ENCODE data around the gene MCF2L.
"Not testable (repeated sequence)": the region's sequence is repeated elsewhere in the genome, so short reads cannot be mapped to it uniquely, and the experiment has no call there.

The MCF2L gene

GRCh38 chr13:113049981-113050380 is 81.0 kb downstream of the MCF2L start:
- no peak for DNase-seq (ENCODE audit: low read depth)

GRCh38 chr13:113050734-113051431 is 81.9 kb downstream of the MCF2L start:
- no peak for DNase-seq (ENCODE audit: low read depth)

GRCh38 chr13:113051641-113052040 is 82.6 kb downstream of the MCF2L start:
- DNase-seq (ENCODE audit: low read depth): no peak

GRCh38 chr13:113052206-113052605 is 83.2 kb downstream of the MCF2L start:
- DNase-seq (ENCODE audit: low read depth): no peak

- no peak for DNase-seq (ENCODE audit: low read depth)
These were observed 84.0 kb downstream of the MCF2L start for GRCh38 chr13:113052971-113053370.

GRCh38 chr13:113053376-113053775 is 84.4 kb downstream of the MCF2L start:
- no peak for DNase-seq (ENCODE audit: low read depth)

- DNase-seq (ENCODE audit: low read depth): no peak
These were observed 85.0 kb downstream of the MCF2L start for GRCh38 chr13:113053801-113054604.

GRCh38 chr13:113057084-113057483 is 88.1 kb downstream of the MCF2L start:
- DNase-seq (ENCODE audit: low read depth): no peak

- not testable (repeated sequence) for DNase-seq (ENCODE audit: low read depth)
These were observed 88.5 kb downstream of the MCF2L start for GRCh38 chr13:113057559-113057958.

- no peak for DNase-seq (ENCODE audit: low read depth)
These were observed 89.3 kb downstream of the MCF2L start for GRCh38 chr13:113058129-113058987.

- DNase-seq (ENCODE audit: low read depth): no peak
These were observed 90.2 kb downstream of the MCF2L start for GRCh38 chr13:113058988-113059850.

- no peak for DNase-seq (ENCODE audit: low read depth)
These were observed 90.9 kb downstream of the MCF2L start for GRCh38 chr13:113059891-113060290.

GRCh38 chr13:113060557-113061270 is 91.7 kb downstream of the MCF2L start:
- DNase-seq (ENCODE audit: low read depth): no peak

GRCh38 chr13:113061271-113061625 is 92.2 kb downstream of the MCF2L start:
- DNase-seq (ENCODE audit: low read depth): no peak

- DNase-seq (ENCODE audit: low read depth): no peak
These were observed 92.9 kb downstream of the MCF2L start for GRCh38 chr13:113061796-113062425.

GRCh38 chr13:113062691-113063090 is 93.7 kb downstream of the MCF2L start:
- no peak for DNase-seq (ENCODE audit: low read depth)

- no peak for DNase-seq (ENCODE audit: low read depth)
These were observed 94.1 kb downstream of the MCF2L start for GRCh38 chr13:113063091-113063491.

- DNase-seq (ENCODE audit: low read depth): no peak
These were observed 95.1 kb downstream of the MCF2L start for GRCh38 chr13:113064000-113064533.

- DNase-seq (ENCODE audit: low read depth): no peak
These were observed 95.8 kb downstream of the MCF2L start for GRCh38 chr13:113064534-113065405.
